Heart left ventricle (tissue), 16 donors: ENCODE results near the gene MICAL3. TPM values are rescaled to one million over a fixed set of nuclear protein-coding genes. Genes with fewer than 3 reads are reported as not detected.

Experiments
- ATAC-seq, 4 donors: fragments of 200-7000 bp; cut with Tn5 transposase; one replicate each; pipeline ENCODE4 v1.9.1; 2020 to 2022; ENCODE audit warnings: moderate library complexity in 4 of 4, mild to moderate bottlenecking in 3 of 4, moderate number of reproducible peaks in 1 of 4
- DNase-seq, 5 donors: peaks; one replicate each; pipeline ENCODE4 v3.0.0-alpha.2; 2020
- H3K27ac ChIP-seq, 12 donors: fragments of 200-600 bp; sonication (generic) in 4 of 12; one replicate each; pipeline versions ENCODE4 v1.5.0 to v1.8.0; 2016 to 2022; ENCODE audit warnings: mild to moderate bottlenecking in 2 of 12
- H3K27me3 ChIP-seq, 9 donors: fragments of 200-600 bp; sonication (generic) in 2 of 9; one replicate each; pipeline versions ENCODE4 v1.5.1 to v1.8.0; 2016 to 2022; ENCODE audit warnings: mild to moderate bottlenecking in 3 of 9
- H3K36me3 ChIP-seq, 9 donors: fragments of 200-600 bp; sonication (generic) in 2 of 9; one replicate each; pipeline versions ENCODE4 v1.5.0 to v1.8.0; 2018 to 2022; ENCODE audit warnings: mild to moderate bottlenecking in 2 of 9
- H3K4me1 ChIP-seq, 12 donors: fragments of 200-600 bp; sonication (generic) in 4 of 12; one replicate each; pipeline versions ENCODE4 v1.5.0 to v1.8.0; 2016 to 2022; ENCODE audit warnings: mild to moderate bottlenecking in 3 of 12
- H3K4me3 ChIP-seq, 12 donors: fragments of 200-600 bp; sonication (generic) in 4 of 12; one replicate each; pipeline versions ENCODE4 v1.5.0 to v1.8.0; 2017 to 2022; ENCODE audit warnings: mild to moderate bottlenecking in 9 of 12, moderate library complexity in 4 of 12
- H3K9me3 ChIP-seq, 12 donors: fragments of 200-600 bp; sonication (generic) in 4 of 12; one replicate each; pipeline versions ENCODE4 v1.5.0 to v1.8.0; 2016 to 2022; ENCODE audit warnings: mild to moderate bottlenecking in 1 of 12
- CTCF ChIP-seq, 12 donors: fragments of 200-600 bp; sonication (generic) in 4 of 12; IDR thresholded peaks; one replicate each; pipeline versions ENCODE4 v1.5.0 to v1.8.0; 2018 to 2022; ENCODE audit warnings: antibody characterized with exemption in 12 of 12, mild to moderate bottlenecking in 5 of 12
- POLR2A ChIP-seq, 2 donors: fragments of 450-650 bp; IDR thresholded peaks; one replicate each; pipeline ENCODE4 v1.6.1; 2017; ENCODE audit warnings: antibody characterized with exemption in 2 of 2, mild to moderate bottlenecking in 2 of 2, moderate library complexity in 2 of 2
- WGBS, 4 donors: extraction: QIAGEN DNeasy Blood & Tissue Kit in 2 of 4; methylation state at CpG; one replicate each; pipeline versions ENCODE4 v1.1.5 to v1.1.7; 2013 to 2018; 5-methylcytosine and 5-hydroxymethylcytosine counted together
- intact Hi-C, 10 donors: fragments of 100-400 bp; cut with DNase I; formaldehyde crosslinking; loops; one replicate each; pipeline versions ENCODE4 v1.11.1 to v1.14.2; 2022
- polyA plus RNA-seq, 2 donors: library from polyadenylated mRNA; stranded (reverse); fragments of 200-250 nt; gene quantifications; one replicate each; pipeline ENCODE4 v1.2.3, GENCODE V29; 2013
- total RNA-seq, 9 donors: library from RNA; depleted of rRNA in 2 of 9; stranded (reverse); fragments of >200 nt in 2 of 9; fragmentation: NEBNext Ultra II Directional in 3 of 9; extraction: Animal tissue kit (Norgen Biotek cat#: 25700) in 3 of 9; gene quantifications; one replicate each; pipeline versions ENCODE4 v1.1.0 to v1.2.4, GENCODE V29; 2016 to 2023
- donor health status: ischemic (EF 13 %, LVEDD 7.1; RV severe dilation, severe dysfunction).
- donor health status: healthy with polysubstance abuse.
- donor health status: DM: no; HTN: yes; CAD: no.
- donor health status: DM: no; HTN: no; CAD: no.
- donor health status: ischemic (EF 25% LVEDD 6.9; RV normal size, moderate dysfunction).
- donor health status: ischemic (EF 25% LVEDD 5.7; RV mildly dilated, moderate dysfunction).
- donor health status: healthy.
- donor health status: DM: yes; HTN: yes; CAD: no.
- donor health status: ischemic (EF 35%, LVEDD 5.7; RV mildly dilated, moderate dysfunction).
- donor health status: nonischemic (EF 11% LVEDD 7.7; RV severe dilation, severe dysfunction).
- donor health status: DM: yes; HTN: yes; CAD: no.
- donor health status: PGD.
- donor health status: ischemic (EF 29% LVEDD 5.4; RV normal size, mild dysfunction).
- donor health status: nonischemic (EF 23%, LVEDD 6.1; RV moderate dilation, normal function).

Gene MICAL3
- total and polyA plus RNA-seq, 11 donors = 41.3 to 125 (median 83.3) TPM

DNA sequence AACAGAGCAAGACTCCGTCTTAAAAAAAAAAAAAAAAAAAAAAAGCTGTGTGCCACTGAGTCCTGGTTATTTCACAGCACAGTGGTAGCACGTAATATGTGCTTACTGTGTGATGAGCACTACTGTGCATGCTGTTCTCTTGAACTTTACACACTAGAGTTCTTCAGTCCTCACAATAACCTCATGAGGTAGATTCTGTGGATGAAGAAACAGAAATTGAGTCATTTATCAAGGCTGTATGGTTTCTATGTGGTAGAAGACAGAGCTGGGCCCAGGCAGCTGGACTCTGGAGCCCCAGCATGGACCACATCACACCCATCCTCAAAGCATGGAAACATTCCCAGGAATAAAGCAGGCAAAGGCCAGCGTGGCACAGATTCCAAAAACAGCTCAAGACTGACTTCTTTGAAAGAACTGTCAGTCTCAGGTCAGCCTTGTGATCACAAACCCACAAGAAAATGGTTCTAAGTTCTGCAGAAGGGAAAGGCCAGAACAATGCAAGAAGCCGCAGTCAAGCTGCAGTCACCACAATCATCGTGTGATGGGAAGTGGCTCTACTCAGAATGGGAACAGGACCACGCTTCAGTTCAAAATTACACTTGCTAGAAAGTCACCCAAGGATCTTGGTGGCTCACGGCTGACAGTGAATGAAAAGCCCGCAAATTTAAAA, 49.5 kb downstream of the MICAL3 start:
- no peak for TF ChIP-seq CTCF (IDR thresholded peaks at IDR 0.05)
- no peak for TF ChIP-seq POLR2A (IDR thresholded peaks at IDR 0.05)
- Histone ChIP-seq H3K27me3 (no peaks in the 10 kb centered on the region), H3K4me3 (no peak overlapping the region), H3K9me3 (no peaks in the 10 kb centered on the region), H3K27ac (no peak overlapping the region), H3K4me1 (peaks cover 0 to 68% (median 42%) of the 10 kb centered on the region in 12 donors), H3K36me3 (peaks cover 0 to 6% (median 0%) of the 10 kb centered on the region in 9 donors)
- no peak for ATAC-seq
- DNase-seq = no peak
- 80 to 86% (median 84%) methylated on average over 8 of the region's 8 CpGs for WGBS, 4 donors
- intact Hi-C loops = loop anchor here in 2 of 10 donors (5.0 kb wide), 2 partner anchors 47 to 63 kb away; partner anchors contain the start of gene MICAL3 (in 1 of the 2)

GRCh38 chr22:17974087-17974486, 50.3 kb downstream of the MICAL3 start:
- Histone ChIP-seq H3K36me3 (peaks cover 0 to 6% (median 0%) of the 10 kb centered on the region in 9 donors), H3K4me1 (peaks cover 0 to 72% (median 45%) of the 10 kb centered on the region in 12 donors), H3K27me3 (no peaks in the 10 kb centered on the region), H3K9me3 (no peaks in the 10 kb centered on the region), H3K27ac (peak overlapping the region in 1 of 12 donors; percentile 27), H3K4me3 (no peak overlapping the region)
- DNase-seq = no peak
- ATAC-seq = no peak
- intact Hi-C loops = loop anchor here in 2 of 10 donors (5.0 kb wide), 2 partner anchors 48 to 62 kb away; partner anchors contain the start of gene MICAL3 (in 1 of the 2)
- TF ChIP-seq CTCF (IDR thresholded peaks at IDR 0.05) = no peak
- TF ChIP-seq POLR2A (IDR thresholded peaks at IDR 0.05) = no peak
- WGBS, 4 donors = 43 to 78% (median 68%) methylated on average over 3 of the region's 3 CpGs

DNA sequence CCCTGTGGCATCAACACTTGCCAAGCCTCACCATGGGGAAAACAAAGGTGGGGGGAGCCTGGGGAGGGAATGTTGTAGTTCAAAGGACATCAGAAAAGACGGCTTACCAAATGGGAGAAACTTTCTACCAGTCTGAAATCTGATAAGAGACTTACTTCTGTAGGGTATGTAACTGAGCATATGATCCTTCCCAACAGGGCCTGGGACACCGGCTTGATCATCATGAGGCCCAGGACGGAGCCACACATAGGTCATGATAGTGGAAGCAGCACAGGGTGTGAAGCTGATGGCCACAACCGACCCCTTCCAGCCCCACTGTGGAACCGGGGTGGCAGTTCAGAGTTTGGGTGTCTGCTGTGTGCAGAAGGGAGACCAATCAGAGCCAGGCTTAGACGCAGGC, 51.1 kb downstream of the MICAL3 start:
- no peak overlapping the region for H3K4me3 ChIP-seq
- peaks cover 0 to 6% (median 0%) of the 10 kb centered on the region in 9 donors for H3K36me3 ChIP-seq
- ATAC-seq = no peak
- peak overlapping the region in 7 of 12 donors; percentile 23 to 66 (median 56) for H3K27ac ChIP-seq
- TF ChIP-seq CTCF (IDR thresholded peaks at IDR 0.05) (no peak), POLR2A (IDR thresholded peaks at IDR 0.05) (no peak)
- 85 to 91% (median 88%) methylated on average over 6 of the region's 6 CpGs for WGBS, 4 donors
- peaks cover 0 to 74% (median 46%) of the 10 kb centered on the region in 12 donors for H3K4me1 ChIP-seq
- no peaks in the 10 kb centered on the region for H3K9me3 ChIP-seq
- no peaks in the 10 kb centered on the region for H3K27me3 ChIP-seq
- intact Hi-C loops = loop anchor here in 2 of 10 donors (5.0 kb wide), 2 partner anchors 49 to 61 kb away; partner anchors contain the start of gene MICAL3 (in 1 of the 2)
- DNase-seq = no peak
